Measurements from ENCODE around the gene SPATA3.
A peak's percentile ranks its signal among the peaks of the same experiment; 100 is the strongest.

The SPATA3 gene

DNA sequence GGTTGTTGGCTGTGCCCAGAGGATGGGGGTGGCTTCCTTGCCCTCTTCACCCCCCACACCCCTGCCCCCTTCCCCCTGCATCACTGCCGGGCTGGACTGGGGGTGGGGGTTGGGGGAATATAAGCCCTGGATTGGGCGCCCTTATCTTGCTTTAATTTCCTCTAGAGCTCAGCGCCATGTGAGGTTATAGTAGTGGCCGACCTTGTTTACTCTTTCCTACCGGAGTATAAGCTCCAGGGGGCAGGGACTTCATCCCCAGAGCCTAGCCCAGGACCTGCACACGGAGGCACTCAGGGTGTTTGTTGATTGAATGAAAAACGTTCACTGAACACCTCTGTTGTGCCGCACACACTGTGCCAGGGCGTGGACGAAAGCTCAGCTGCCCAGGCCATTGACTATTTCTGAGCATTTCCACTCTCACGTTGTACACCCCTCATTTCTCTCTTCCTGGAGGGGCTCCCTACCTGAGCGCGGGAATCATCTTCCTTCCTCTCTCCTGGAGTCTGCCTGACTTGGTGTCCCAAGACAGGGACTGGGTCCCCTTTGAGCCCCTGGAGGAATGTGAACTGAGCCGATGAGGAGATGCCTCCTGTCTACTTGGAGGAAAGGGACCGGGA lies 9.3 kb upstream of the SPATA3 start:
- Histone ChIP-seq H3K4me1 (ENCODE audit: control insufficient read depth, low read length) (peaks cover 6% of the 10 kb centered on the region), H3K9me2 (replicated peaks; ENCODE audit: control insufficient read depth, low read length) (no peaks in the 10 kb centered on the region), H3K27ac (ENCODE audit: low read depth, low read length) (no peak overlapping the region), H3F3A (ENCODE audit: control insufficient read depth, insufficient read depth) (no peaks in the 10 kb centered on the region), H3K4me3 (ENCODE audit: low read length) (peak overlapping the region; percentile 86), H3K36me3 (ENCODE audit: control insufficient read depth, low read length) (no peaks in the 10 kb centered on the region), H3K9me3 (ENCODE audit: control insufficient read depth, insufficient read depth, low read length) (no peaks in the 10 kb centered on the region), H3K27me3 (ENCODE audit: control insufficient read depth, low read length) (no peaks in the 10 kb centered on the region), H3K4me2 (ENCODE audit: low read length) (peak overlapping the region; percentile 98), H3K79me2 (ENCODE audit: control insufficient read depth, low read length) (no peaks in the 10 kb centered on the region), H4K20me1 (ENCODE audit: control insufficient read depth, insufficient read depth, low read depth, low read length) (no peaks in the 10 kb centered on the region)
- TF ChIP-seq, protein P1, sequence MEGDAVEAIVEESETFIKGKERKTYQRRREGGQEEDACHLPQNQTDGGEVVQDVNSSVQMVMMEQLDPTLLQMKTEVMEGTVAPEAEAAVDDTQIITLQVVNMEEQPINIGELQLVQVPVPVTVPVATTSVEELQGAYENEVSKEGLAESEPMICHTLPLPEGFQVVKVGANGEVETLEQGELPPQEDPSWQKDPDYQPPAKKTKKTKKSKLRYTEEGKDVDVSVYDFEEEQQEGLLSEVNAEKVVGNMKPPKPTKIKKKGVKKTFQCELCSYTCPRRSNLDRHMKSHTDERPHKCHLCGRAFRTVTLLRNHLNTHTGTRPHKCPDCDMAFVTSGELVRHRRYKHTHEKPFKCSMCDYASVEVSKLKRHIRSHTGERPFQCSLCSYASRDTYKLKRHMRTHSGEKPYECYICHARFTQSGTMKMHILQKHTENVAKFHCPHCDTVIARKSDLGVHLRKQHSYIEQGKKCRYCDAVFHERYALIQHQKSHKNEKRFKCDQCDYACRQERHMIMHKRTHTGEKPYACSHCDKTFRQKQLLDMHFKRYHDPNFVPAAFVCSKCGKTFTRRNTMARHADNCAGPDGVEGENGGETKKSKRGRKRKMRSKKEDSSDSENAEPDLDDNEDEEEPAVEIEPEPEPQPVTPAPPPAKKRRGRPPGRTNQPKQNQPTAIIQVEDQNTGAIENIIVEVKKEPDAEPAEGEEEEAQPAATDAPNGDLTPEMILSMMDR (IDR thresholded peaks at IDR 0.05; ENCODE audit: low read depth, low read length, poor library complexity, severe bottlenecking), result no peak

DNA sequence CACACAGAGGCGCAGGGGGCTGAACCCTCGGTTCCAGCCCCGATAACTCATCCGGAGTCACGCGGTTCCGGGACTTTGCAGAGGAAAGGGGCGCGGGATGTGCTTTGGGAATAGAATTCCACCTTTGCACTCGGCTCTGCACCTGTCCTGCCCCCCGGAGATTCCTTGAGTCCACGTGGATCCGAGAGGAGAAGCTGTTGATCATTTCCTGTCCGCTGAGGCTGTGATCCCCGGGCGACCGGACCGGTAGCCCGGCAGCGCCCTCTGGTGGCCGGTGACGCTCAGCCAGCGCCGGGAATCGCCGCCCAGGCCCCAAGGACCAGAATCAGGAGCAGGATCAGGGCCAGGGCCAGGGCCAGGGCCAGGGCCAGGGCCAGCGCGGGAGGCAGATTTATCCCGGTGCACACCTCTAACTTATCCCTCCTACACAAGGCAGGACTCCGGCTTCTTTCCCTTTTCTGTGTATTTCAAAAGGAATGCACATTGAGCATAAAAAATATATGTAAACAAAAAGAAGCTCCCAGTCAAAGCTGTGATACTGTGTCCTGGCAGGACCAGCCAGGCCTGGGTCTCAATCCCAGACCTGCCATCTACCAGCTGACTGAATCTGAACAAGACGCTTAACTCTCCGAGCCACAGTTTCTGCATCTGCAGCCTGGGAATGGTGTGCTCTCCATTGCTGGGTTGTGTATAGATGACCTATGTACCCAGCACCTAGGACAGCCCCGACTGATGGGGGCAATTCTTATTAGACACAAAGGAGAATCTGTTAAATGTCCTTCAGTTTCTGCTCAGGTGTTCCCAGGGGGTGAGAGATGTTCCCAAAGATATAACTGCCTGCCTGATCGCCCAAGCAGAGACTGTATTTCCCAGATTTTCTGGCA lies 8.5 kb upstream of the SPATA3 start:
- H3K27me3 ChIP-seq (ENCODE audit: control insufficient read depth, low read length), result no peaks in the 10 kb centered on the region
- H4K20me1 ChIP-seq (ENCODE audit: control insufficient read depth, insufficient read depth, low read depth, low read length), result no peaks in the 10 kb centered on the region
- peak overlapping the region; percentile 98 for H3K4me2 ChIP-seq (ENCODE audit: low read length)
- no peaks in the 10 kb centered on the region for H3K9me3 ChIP-seq (ENCODE audit: control insufficient read depth, insufficient read depth, low read length)
- H3K4me3 ChIP-seq (ENCODE audit: low read length), result peak overlapping the region; percentile 86
- no peaks in the 10 kb centered on the region for H3K79me2 ChIP-seq (ENCODE audit: control insufficient read depth, low read length)
- no peaks in the 10 kb centered on the region for H3K36me3 ChIP-seq (ENCODE audit: control insufficient read depth, low read length)
- no peaks in the 10 kb centered on the region for H3F3A ChIP-seq (ENCODE audit: control insufficient read depth, insufficient read depth)
- H3K4me1 ChIP-seq (ENCODE audit: control insufficient read depth, low read length), result peaks cover 6% of the 10 kb centered on the region
- no peak overlapping the region for H3K27ac ChIP-seq (ENCODE audit: low read depth, low read length)
- no peak for TF ChIP-seq EZH2phosphoT487 (IDR thresholded peaks at IDR 0.05; ENCODE audit: borderline replicate concordance, low read length)
- TF ChIP-seq, protein P1 (IDR thresholded peaks at IDR 0.05; ENCODE audit: low read depth, low read length, poor library complexity, severe bottlenecking), result peak; percentile 91
- H3K9me2 ChIP-seq (replicated peaks; ENCODE audit: control insufficient read depth, low read length), result no peaks in the 10 kb centered on the region

- H3K36me3 ChIP-seq (ENCODE audit: control insufficient read depth, low read length), result no peaks in the 10 kb centered on the region
- TF ChIP-seq EZH2phosphoT487 (IDR thresholded peaks at IDR 0.05; ENCODE audit: borderline replicate concordance, low read length), result no peak
- TF ChIP-seq, protein P1 (IDR thresholded peaks at IDR 0.05; ENCODE audit: low read depth, low read length, poor library complexity, severe bottlenecking), result no peak
- no peaks in the 10 kb centered on the region for H3K9me2 ChIP-seq (replicated peaks; ENCODE audit: control insufficient read depth, low read length)
These were observed 6.2 kb upstream of the SPATA3 start for GRCh38 chr2:230989731-230990130.

More at GRCh38 chr2:230989731-230990130, 6.2 kb upstream of the SPATA3 start:
- 0 out of 2 replicates have a peak, but pooled peaks cover 3% of the 10 kb centered on the region for H3K27me3 ChIP-seq (ENCODE audit: control insufficient read depth, low read length)
- H4K20me1 ChIP-seq (ENCODE audit: control insufficient read depth, insufficient read depth, low read depth, low read length), result no peaks in the 10 kb centered on the region
- H3K4me1 ChIP-seq (ENCODE audit: control insufficient read depth, low read length), result peaks cover 6% of the 10 kb centered on the region
- H3K79me2 ChIP-seq (ENCODE audit: control insufficient read depth, low read length), result no peaks in the 10 kb centered on the region
- H3K27ac ChIP-seq (ENCODE audit: low read depth, low read length), result no peak overlapping the region
- no peaks in the 10 kb centered on the region for H3K9me3 ChIP-seq (ENCODE audit: control insufficient read depth, insufficient read depth, low read length)
- no peak overlapping the region for H3K4me3 ChIP-seq (ENCODE audit: low read length)
- no peaks in the 10 kb centered on the region for H3F3A ChIP-seq (ENCODE audit: control insufficient read depth, insufficient read depth)
- no peak overlapping the region for H3K4me2 ChIP-seq (ENCODE audit: low read length)

All from DOHH2 (cell line).